ENCODE data around the gene FRMD1. TPM values are rescaled to one million over a fixed set of nuclear protein-coding genes. Genes with fewer than 3 reads are reported as not detected.
"Not testable (repeated sequence)": the region's sequence is repeated elsewhere in the genome, so short reads cannot be mapped to it uniquely, and the experiment has no call there.

The FRMD1 gene
- total RNA-seq, 2 experiments from 2014 or later, result not detected

- no peaks in the 10 kb centered on the region for H3K36me3 Mint-ChIP-seq (ENCODE audit: low read depth)
- no peak overlapping the region for H3K27ac Mint-ChIP-seq
- H3K4me1 Mint-ChIP-seq, result no peaks in the 10 kb centered on the region
- H3K9me3 Mint-ChIP-seq, result no peaks in the 10 kb centered on the region
- POLR2A ChIA-PET, result no interaction called here
- H3K27me3 Mint-ChIP-seq, result no peaks in the 10 kb centered on the region
- no peak for DNase-seq
- H3K4me3 Mint-ChIP-seq, result no peak overlapping the region
- CTCF ChIA-PET, result no interaction called here
Observed at GRCh38 chr6:168084465-168085160, 5.6 kb upstream of the FRMD1 start.

GRCh38 chr6:168083514-168083885 is 4.5 kb upstream of the FRMD1 start:
- no peaks in the 10 kb centered on the region for H3K27me3 Mint-ChIP-seq
- H3K4me1 Mint-ChIP-seq, result no peaks in the 10 kb centered on the region
- H3K9me3 Mint-ChIP-seq, result no peaks in the 10 kb centered on the region
- no peak overlapping the region for H3K27ac Mint-ChIP-seq
- CTCF ChIA-PET, result no interaction called here
- POLR2A ChIA-PET, result no interaction called here
- H3K4me3 Mint-ChIP-seq, result no peak overlapping the region
- no peaks in the 10 kb centered on the region for H3K36me3 Mint-ChIP-seq (ENCODE audit: low read depth)
- DNase-seq, result no peak

- DNase-seq, result no peak
- Mint-ChIP-seq H3K4me1 (no peaks in the 10 kb centered on the region), H3K9me3 (no peaks in the 10 kb centered on the region), H3K36me3 (ENCODE audit: low read depth) (no peaks in the 10 kb centered on the region), H3K4me3 (no peak overlapping the region), H3K27ac (no peak overlapping the region), H3K27me3 (no peaks in the 10 kb centered on the region)
- POLR2A ChIA-PET, result no interaction called here
- CTCF ChIA-PET, result no interaction called here
Observed at GRCh38 chr6:168082860-168083513, 4.0 kb upstream of the FRMD1 start.

- Mint-ChIP-seq H3K4me1 (no peaks in the 10 kb centered on the region), H3K27me3 (no peaks in the 10 kb centered on the region), H3K27ac (no peak overlapping the region), H3K4me3 (no peak overlapping the region), H3K9me3 (no peaks in the 10 kb centered on the region), H3K36me3 (ENCODE audit: low read depth) (no peaks in the 10 kb centered on the region)
- POLR2A ChIA-PET, result no interaction called here
- CTCF ChIA-PET, result no interaction called here
- DNase-seq, result no peak
Observed at GRCh38 chr6:168081858-168082546, 3.0 kb upstream of the FRMD1 start.

- ChIA-PET CTCF (no interaction called here), POLR2A (no interaction called here)
- Mint-ChIP-seq H3K27ac (no peak overlapping the region), H3K9me3 (peaks cover 6% of the 10 kb centered on the region), H3K4me3 (no peak overlapping the region), H3K4me1 (no peaks in the 10 kb centered on the region), H3K36me3 (ENCODE audit: low read depth) (no peaks in the 10 kb centered on the region), H3K27me3 (no peaks in the 10 kb centered on the region)
- DNase-seq, result no peak
Observed at GRCh38 chr6:168080393-168081077, 1.5 kb upstream of the FRMD1 start.

- no peaks in the 10 kb centered on the region for H3K4me1 Mint-ChIP-seq
- DNase-seq, result no peak
- ChIA-PET POLR2A (no interaction called here), CTCF (no interaction called here)
- peaks cover 6% of the 10 kb centered on the region for H3K9me3 Mint-ChIP-seq
- H3K27ac Mint-ChIP-seq, result no peak overlapping the region
- no peak overlapping the region for H3K4me3 Mint-ChIP-seq
- H3K27me3 Mint-ChIP-seq, result no peaks in the 10 kb centered on the region
- H3K36me3 Mint-ChIP-seq (ENCODE audit: low read depth), result no peaks in the 10 kb centered on the region
Observed at GRCh38 chr6:168078175-168078942, 653 bp downstream of the FRMD1 start.

- CTCF ChIA-PET, H3K27me3 Mint-ChIP-seq, H3K4me1 Mint-ChIP-seq: not testable (repeated sequence)
Observed at GRCh38 chr6:168077401-168077800, 1.6 kb downstream of the FRMD1 start.

GRCh38 chr6:168075787-168076202 is 3.2 kb downstream of the FRMD1 start:
- ChIA-PET CTCF (no interaction called here), POLR2A (no interaction called here)
- peaks cover 6% of the 10 kb centered on the region for H3K9me3 Mint-ChIP-seq
- no peaks in the 10 kb centered on the region for H3K27me3 Mint-ChIP-seq
- no peaks in the 10 kb centered on the region for H3K4me1 Mint-ChIP-seq
- H3K36me3 Mint-ChIP-seq (ENCODE audit: low read depth), result no peaks in the 10 kb centered on the region
- no peak overlapping the region for H3K27ac Mint-ChIP-seq
- DNase-seq, result no peak
- H3K4me3 Mint-ChIP-seq, result no peak overlapping the region

More at GRCh38 chr6:168077401-168077800, 1.6 kb downstream of the FRMD1 start:
- H3K36me3 Mint-ChIP-seq (ENCODE audit: low read depth); DNase-seq; H3K27ac Mint-ChIP-seq; H3K4me3 Mint-ChIP-seq; H3K9me3 Mint-ChIP-seq; POLR2A ChIA-PET: not testable (repeated sequence)

- CTCF ChIA-PET, result no interaction called here
- H3K27me3 Mint-ChIP-seq, result no peaks in the 10 kb centered on the region
- no peaks in the 10 kb centered on the region for H3K4me1 Mint-ChIP-seq
- POLR2A ChIA-PET, result no interaction called here
- H3K4me3 Mint-ChIP-seq, result no peak overlapping the region
- DNase-seq, result no peak
- H3K36me3 Mint-ChIP-seq (ENCODE audit: low read depth), result no peaks in the 10 kb centered on the region
- no peak overlapping the region for H3K27ac Mint-ChIP-seq
- H3K9me3 Mint-ChIP-seq, result peaks cover 6% of the 10 kb centered on the region
Observed at GRCh38 chr6:168075216-168075615, 3.8 kb downstream of the FRMD1 start.

- DNase-seq, result no peak
- ChIA-PET CTCF (no interaction called here), POLR2A (no interaction called here)
- no peak overlapping the region for H3K27ac Mint-ChIP-seq
- no peaks in the 10 kb centered on the region for H3K36me3 Mint-ChIP-seq (ENCODE audit: low read depth)
- no peak overlapping the region for H3K4me3 Mint-ChIP-seq
- H3K9me3 Mint-ChIP-seq, result peaks cover 6% of the 10 kb centered on the region
- H3K4me1 Mint-ChIP-seq, result no peaks in the 10 kb centered on the region
- H3K27me3 Mint-ChIP-seq, result no peaks in the 10 kb centered on the region
Observed at GRCh38 chr6:168073937-168074730, 4.9 kb downstream of the FRMD1 start.

GRCh38 chr6:168072730-168073129 is 6.3 kb downstream of the FRMD1 start:
- Mint-ChIP-seq H3K4me1 (no peaks in the 10 kb centered on the region), H3K9me3 (peaks cover 6% of the 10 kb centered on the region), H3K27me3 (no peaks in the 10 kb centered on the region), H3K4me3 (no peak overlapping the region), H3K27ac (no peak overlapping the region), H3K36me3 (ENCODE audit: low read depth) (no peaks in the 10 kb centered on the region)
- no peak for DNase-seq
- ChIA-PET CTCF (no interaction called here), POLR2A (no interaction called here)

- H3K27ac Mint-ChIP-seq, result no peak overlapping the region
- no peaks in the 10 kb centered on the region for H3K27me3 Mint-ChIP-seq
- POLR2A ChIA-PET, result no interaction called here
Observed at GRCh38 chr6:168072261-168072660, 6.8 kb downstream of the FRMD1 start.

More at GRCh38 chr6:168072261-168072660, 6.8 kb downstream of the FRMD1 start:
- DNase-seq, result no peak
- Mint-ChIP-seq H3K4me3 (no peak overlapping the region), H3K9me3 (peaks cover 6% of the 10 kb centered on the region), H3K36me3 (ENCODE audit: low read depth) (no peaks in the 10 kb centered on the region), H3K4me1 (no peaks in the 10 kb centered on the region)
- CTCF ChIA-PET, result no interaction called here

All from activated CD4-positive, alpha-beta memory T cell treated with anti-CD3 and anti-CD28 coated beads, Interleukin-2, amount 10 ng/mL, durations not matched to agents 7 days and 5 days (primary cell).